Inflammatory macrophage (primary cell): ENCODE results near the gene MYH14.

Experiments used
- DNase-seq, 2 donors: peaks; one replicate each; pipeline ENCODE4 v3.0.0-alpha.2; 2020 to 2022
- total RNA-seq, 18 experiments: gene quantifications; one replicate each; lab custom pipeline; 2026; ENCODE audit warnings: mixed read lengths in 6 of 18, inconsistent platforms in 2 of 18; lab: John Stamatoyannopoulos, UW

Gene MYH14
- total RNA-seq: 0 to 0.41 (median 0.10) reads per million in 18 experiments

GRCh38 chr19:50203281-50204080 lies at the start of gene MYH14:
Gene MYH14, plus strand, starts transcription at chr19:50203622. Its CDS starts 6,744 bp downstream, at chr19:50210366.
- DNase-seq: peak in 1 of 2 donors; percentile 3

- DNase-seq: no peak
These were observed 48.9 kb upstream of the MYH14 start for GRCh38 chr19:50154529-50154928.

DNA sequence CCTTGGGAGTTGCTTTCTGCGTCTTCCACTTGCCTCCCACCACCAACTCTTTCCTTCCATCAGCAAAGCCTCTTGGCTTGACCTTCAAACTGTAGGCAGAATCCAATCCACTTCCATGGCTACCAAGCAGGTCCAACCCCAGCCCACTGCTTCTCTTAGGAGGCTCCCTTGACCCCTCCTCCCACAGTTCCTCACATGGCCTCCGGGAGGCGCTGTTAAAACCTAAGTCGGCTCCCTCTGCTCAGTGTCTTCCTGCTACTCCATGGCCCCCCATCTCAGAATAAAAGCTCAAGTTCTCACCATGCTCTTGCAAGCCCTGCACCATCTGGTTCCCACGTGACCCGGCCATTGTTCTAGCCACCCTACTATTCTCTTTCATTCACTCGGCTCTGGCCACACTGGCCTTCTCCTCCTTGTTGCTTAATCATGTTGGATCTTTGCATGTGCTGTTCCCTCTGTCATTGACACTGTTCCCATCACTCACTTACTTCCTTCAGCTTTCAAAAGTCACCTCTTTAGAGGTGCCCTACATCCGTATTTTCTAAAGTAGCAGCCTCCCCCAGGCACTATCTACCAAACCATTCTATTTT lies 47.8 kb upstream of the MYH14 start:
- no peak for DNase-seq

DNA sequence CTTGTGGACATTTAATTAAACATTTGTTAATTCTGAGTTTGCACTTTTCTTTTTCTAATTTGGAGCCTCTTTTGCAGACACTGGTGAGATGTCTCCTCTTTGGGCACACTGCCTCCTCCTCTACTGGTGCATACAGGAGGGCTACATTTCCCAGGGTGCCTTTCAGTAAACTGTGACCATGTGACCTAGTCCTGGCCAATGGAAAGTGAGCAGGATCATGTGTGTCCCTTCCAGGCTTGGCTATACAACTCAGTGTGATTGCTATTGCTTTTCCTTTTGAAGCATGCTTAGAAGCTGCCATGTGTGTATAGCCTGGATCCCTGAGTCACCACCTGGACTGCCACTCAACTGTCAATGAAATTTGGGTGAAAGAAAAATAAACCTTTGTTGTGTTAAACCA lies 44.8 kb upstream of the MYH14 start:
- no peak for DNase-seq

GRCh38 chr19:50159078-50159477 lies 44.3 kb upstream of the MYH14 start:
- no peak for DNase-seq

GRCh38 chr19:50162988-50163387 lies 40.4 kb upstream of the MYH14 start, which contains the start of gene IZUMO2:
Gene IZUMO2, minus strand, starts transcription at chr19:50163281. Its CDS starts 87 bp downstream, at chr19:50163194.
- DNase-seq: no peak

GRCh38 chr19:50167314-50167721 lies 36.1 kb upstream of the MYH14 start:
- no peak for DNase-seq

DNA sequence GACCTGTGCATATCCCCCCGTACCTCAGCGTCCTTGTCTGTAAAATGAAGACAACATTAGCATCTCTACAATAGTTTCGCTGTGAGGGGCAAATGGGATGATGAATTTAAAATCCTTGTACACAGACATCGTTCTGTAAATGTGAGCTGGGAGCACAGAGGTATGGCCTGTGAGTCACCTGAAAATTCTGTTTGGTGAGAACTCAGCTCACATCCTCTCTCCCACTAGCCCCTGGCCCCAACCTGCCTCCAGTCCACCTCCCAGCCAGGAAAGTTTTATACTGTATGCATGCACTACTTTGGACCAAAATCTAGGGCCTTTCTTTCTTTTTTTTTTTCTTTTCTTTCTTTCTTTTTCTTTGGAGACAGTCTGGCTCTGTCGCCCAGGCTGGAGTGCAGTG lies 31.7 kb upstream of the MYH14 start:
- DNase-seq: no peak

GRCh38 chr19:50172726-50173125 lies 30.7 kb upstream of the MYH14 start:
- no peak for DNase-seq

GRCh38 chr19:50173127-50173526 lies 30.3 kb upstream of the MYH14 start:
- DNase-seq: no peak

DNA sequence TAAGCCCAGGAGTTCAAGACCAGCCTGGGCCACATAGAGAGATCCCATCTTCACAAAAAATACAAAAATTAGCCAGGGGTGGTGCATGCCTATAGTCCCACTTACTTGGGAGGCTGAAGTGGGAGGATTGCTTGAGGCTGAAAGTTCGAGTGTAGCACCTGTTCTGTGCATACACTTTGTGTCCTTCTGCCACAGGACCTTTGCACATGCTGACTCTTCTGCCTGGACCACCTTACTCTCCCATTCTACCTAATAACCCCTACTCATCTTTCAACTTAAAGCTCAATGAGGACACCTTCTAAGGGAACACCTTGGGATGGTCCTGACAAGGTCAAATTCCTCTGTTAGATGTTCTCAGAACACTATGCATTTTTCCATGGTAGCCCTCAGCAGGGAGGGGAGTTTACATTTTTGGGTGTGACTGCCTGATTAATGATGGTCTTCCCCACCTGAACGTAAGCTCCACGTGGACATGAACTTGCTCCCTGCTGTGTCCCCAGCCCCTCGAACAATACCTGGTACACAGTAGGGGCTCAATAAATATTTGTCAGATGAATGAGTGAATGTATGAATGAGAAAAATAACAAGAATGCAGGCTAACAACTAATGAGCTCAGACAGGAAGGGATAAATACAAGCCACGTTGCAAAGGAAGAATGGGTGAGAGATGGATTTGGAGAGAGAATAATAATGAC lies 29.2 kb upstream of the MYH14 start:
- no peak for DNase-seq

DNA sequence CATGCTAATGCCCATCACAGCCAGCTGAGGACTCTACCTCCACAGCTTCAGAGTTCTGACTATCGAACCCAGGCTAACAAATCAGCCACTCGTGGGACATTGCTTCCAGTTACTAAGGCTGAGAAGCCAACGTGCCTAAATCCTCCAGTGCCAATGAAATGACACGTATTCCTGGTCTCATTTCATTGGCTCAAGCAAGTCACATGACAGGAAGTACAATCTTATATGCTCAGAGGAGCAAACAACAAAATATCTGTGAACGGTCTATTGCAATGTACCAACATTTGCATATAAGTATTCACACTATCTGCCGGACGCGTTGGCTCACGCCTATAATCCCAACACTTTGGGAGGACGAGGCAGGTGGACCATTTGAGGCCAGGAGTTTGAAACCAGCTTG lies 27.5 kb upstream of the MYH14 start:
- no peak for DNase-seq

DNA sequence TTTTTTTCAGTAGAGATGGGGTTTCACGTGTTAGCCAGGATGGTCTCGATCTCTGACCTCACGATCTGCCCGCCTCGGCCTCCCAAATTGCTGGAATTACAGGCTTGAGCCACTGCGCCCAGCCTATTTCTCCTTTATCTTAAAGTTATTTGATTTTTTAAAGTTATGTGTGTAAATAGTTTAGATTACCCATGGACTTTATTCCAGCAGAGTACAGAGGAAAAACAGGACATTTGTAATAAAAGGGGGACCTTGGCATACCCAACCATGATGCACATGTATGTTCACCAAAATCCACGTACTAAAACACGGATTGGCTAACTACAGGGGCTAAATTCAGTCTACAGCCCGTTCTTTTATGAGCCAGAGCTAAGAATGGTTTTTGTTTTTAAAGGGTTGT lies 26.6 kb upstream of the MYH14 start:
- DNase-seq: no peak

DNA sequence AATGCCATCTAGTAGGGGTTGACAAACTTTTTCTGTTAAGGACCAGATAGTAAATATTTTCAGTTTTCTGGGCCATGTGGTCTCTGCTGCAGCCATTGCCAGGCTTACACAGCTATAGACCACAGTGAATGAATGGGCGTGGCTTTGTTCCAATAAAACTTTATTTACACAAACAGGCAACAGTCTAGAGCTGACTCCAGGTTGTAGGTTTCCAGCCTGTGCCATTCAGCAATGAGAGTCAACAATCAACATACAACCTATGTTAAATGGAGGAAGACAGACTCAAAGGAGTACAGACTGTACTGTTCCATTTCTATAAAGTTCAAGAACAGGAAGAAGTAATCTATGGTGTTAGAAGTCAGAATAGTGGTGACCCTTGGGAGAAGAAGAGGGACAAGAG lies 25.1 kb upstream of the MYH14 start:
- no peak for DNase-seq

- DNase-seq: no peak
These were observed 24.4 kb upstream of the MYH14 start for GRCh38 chr19:50178859-50179537.

- DNase-seq: no peak
These were observed 22.3 kb upstream of the MYH14 start for GRCh38 chr19:50181121-50181520.

- no peak for DNase-seq
These were observed 19.2 kb upstream of the MYH14 start for GRCh38 chr19:50184196-50184595.

DNA sequence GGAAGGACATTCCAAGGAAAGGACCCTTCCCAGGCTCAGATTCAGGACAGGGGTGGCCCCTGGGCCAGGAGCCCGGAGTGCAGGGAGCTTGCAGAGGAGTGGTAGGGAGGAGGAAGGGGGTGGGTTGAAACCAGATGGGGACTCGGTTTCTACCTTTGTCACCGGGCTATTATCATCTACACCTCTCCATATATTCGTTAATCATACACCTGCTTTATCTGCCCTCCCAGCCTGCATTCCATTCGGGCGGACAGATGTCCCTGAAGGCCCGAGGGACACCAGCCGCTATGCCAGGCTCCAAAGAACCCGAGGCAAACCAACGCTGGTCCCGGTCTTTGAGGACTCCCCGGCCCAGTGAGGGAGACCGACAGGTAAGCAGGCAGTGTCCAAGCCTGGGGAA lies 15.5 kb upstream of the MYH14 start:
- no peak for DNase-seq

GRCh38 chr19:50189331-50189730 lies 14.1 kb upstream of the MYH14 start:
- no peak for DNase-seq

DNA sequence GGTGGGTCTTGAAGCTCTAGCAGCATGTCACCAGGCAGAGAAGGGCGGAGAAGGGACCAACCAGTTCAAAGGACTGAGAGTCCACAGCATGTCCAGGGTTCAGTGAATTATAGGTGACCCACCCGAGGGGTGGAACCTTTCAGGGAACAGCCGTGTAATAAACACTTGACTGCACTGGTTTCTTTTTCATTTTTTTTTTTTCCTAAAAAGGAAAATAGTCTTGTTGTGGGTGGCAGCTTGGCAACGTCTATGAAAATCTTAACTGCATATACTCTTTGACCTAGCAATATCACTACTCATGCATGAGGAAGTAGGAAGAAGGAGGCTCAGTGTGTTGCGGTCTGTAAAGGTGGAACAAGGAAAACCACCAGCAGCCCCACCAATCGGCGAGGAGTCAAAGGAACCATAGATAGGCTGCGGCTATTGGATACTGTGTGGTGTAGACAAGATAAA lies 13.0 kb upstream of the MYH14 start:
- no peak for DNase-seq

DNA sequence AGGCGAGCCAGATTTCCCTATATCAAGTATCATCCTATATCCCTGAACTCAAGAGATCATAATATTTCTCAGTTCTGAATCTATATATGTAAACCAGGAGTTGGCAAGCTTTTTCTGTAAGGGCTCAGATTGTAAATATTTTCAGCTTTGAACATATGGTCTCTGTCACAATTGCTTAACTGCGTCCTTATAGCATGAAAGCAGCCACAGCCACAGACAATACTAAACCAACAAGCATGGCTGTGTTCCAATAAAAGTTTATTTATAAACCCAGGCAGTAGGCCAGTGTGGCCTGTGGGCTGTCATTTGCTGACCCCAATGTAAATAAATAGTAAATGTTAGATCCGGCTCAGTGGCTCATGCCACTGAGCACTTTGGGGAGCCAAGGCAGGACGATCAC lies 12.2 kb upstream of the MYH14 start:
- DNase-seq: no peak

DNA sequence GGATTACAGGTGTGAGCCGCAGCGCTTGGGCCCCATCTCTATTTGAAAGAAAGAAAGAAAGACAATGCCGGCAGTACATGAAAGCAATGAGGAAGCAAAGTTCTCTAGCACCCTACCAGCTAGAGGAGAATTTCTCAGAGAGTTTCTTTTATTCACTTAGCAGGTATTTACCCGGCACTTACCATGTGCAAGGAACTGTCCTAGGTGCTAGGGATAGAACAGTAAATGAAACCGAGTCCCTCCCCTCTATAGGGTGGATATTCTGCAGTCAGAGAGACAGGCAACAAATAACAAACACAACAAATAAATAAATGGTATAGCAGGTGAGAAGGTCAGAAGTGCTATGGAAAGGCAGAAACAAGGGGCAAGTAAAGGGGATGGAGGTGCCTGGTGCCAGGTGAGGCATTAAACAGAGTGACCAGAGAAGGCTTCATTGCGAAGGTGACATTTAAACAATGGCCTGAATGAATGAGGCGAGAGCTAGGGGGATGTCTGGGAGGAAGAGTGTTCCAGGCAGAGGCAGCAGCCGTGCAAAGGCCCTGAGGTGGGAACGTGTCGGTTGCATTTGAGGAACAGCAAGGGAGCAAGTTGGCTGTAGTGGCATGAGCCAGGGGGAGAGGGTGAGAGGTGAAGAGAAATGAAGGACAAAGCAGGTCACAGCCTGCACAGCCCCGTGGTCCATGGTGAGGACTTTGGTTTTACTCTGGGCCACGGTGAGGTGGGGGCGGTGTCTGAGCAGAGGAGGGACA lies 10.8 kb upstream of the MYH14 start:
- DNase-seq: no peak
